Hepatocyte (in vitro differentiated cells): Measurements from ENCODE around the gene SLC1A2.

Experiments used
- CTCF ChIP-seq: fragments of 200-600 bp; sonication (generic); IDR thresholded peaks from 2 replicates; pipeline ENCODE4 v1.5.1; 2016; ENCODE audit warnings: antibody characterized with exemption, mild to moderate bottlenecking; ENCODE audit not compliant: poor library complexity
- EZH2 ChIP-seq: fragments of 200-600 bp; sonication (generic); IDR thresholded peaks from 2 replicates; pipeline ENCODE4 v1.6.1; 2016; ENCODE audit warnings: antibody characterized with exemption, mild to moderate bottlenecking, borderline replicate concordance
- EZH2phosphoT487 ChIP-seq: fragments of 200-600 bp; sonication (generic); IDR thresholded peaks from one replicate; pipeline ENCODE4 v1.6.1; 2018; ENCODE audit warnings: antibody characterized with exemption, mild to moderate bottlenecking, low read depth, moderate library complexity; ENCODE audit not compliant: unreplicated experiment, severe bottlenecking

GRCh38 chr11:35282221-35282882, 137.0 kb downstream of the SLC1A2 start:
- TF ChIP-seq CTCF = no peak
- TF ChIP-seq EZH2 = no peak
- no peak for TF ChIP-seq EZH2phosphoT487
